Stomach (tissue), 4 donors: Measurements from ENCODE around the gene TBL3.

Experiments used
- CTCF ChIP-seq, 7 experiments: fragments of 450-650 bp in 4 of 7; fragments of 200-600 bp in 3 of 7; sonication (generic) in 3 of 7; IDR thresholded peaks; one replicate each; pipeline ENCODE4 v1.5.1; 2016 to 2019; ENCODE audit warnings: antibody characterized with exemption in 7 of 7, control low read depth in 2 of 7, mild to moderate bottlenecking in 1 of 7
- POLR2A ChIP-seq, 4 donors: fragments of 450-650 bp; IDR thresholded peaks; one replicate each; pipeline ENCODE4 v1.6.1; 2016; ENCODE audit warnings: antibody characterized with exemption in 4 of 4, control low read depth in 2 of 4, mild to moderate bottlenecking in 1 of 4, moderate library complexity in 1 of 4

GRCh38 chr16:1941162-1942046 is 30.4 kb upstream of the TBL3 start:
- no peak for TF ChIP-seq POLR2A (IDR thresholded peaks at IDR 0.05)
- no peak for TF ChIP-seq CTCF (IDR thresholded peaks at IDR 0.05)
